Stimulated activated CD4-positive, alpha-beta T cell treated with anti-CD3 and anti-CD28 coated beads, TNF-alpha, amount 100 ng/mL, for 24 hours (primary cell): Measurements from ENCODE around the gene GET3.
A peak's percentile ranks its signal among the peaks of the same experiment; 100 is the strongest.
"Not testable (repeated sequence)": the region's sequence is repeated elsewhere in the genome, so short reads cannot be mapped to it uniquely, and the experiment has no call there.

Experiments used
- DNase-seq, 3 experiments: peaks; one replicate each; pipeline ENCODE4 v3.0.0-alpha.2; 2020; ENCODE audit warnings: low read depth in 3 of 3

Gene GET3

GRCh38 chr19:12715929-12716328 lies 21.4 kb upstream of the GET3 start:
- no peak for DNase-seq

- no peak for DNase-seq
These were observed 17.0 kb upstream of the GET3 start for GRCh38 chr19:12720296-12720695.

DNA sequence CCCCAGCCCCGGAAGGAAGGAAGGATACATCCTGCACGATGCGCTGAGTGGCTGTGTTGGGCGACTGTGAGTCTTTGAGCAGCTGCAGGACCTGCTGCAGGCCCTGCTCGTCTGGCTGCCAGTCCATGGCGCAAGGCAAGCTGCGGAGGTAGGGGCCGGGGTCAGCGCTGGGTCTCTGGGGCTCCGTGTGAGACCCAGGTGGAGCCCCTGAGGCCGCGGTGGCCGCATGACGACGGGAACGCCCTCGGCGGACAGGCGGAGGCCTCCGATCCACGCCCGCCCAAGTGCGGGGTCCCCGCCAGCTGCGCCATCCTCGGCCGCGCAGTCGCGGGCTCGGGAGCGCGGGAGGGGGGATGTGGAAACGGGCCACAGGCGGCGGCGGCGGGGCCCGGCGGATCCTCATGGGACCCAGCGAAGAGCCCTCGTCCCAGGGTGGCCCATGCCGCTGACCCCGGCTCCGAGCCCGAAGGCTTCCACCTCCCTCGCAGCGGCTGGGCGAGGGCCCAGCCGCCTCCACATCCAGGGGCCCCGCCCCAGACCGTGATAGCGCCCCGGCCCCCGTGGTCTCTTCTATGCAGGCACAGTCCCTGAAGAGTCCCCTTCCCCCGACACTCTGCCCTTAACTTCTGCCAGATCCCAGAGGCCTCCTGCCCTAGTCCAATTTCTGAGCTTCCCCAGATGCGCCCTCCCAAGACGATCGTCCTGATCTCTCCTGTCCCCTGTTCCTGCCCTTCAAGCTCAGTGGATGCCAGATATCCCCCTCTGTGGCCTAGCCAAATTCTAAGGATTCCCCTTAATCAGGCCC lies 16.2 kb upstream of the GET3 start:
- DNase-seq: no peak

DNA sequence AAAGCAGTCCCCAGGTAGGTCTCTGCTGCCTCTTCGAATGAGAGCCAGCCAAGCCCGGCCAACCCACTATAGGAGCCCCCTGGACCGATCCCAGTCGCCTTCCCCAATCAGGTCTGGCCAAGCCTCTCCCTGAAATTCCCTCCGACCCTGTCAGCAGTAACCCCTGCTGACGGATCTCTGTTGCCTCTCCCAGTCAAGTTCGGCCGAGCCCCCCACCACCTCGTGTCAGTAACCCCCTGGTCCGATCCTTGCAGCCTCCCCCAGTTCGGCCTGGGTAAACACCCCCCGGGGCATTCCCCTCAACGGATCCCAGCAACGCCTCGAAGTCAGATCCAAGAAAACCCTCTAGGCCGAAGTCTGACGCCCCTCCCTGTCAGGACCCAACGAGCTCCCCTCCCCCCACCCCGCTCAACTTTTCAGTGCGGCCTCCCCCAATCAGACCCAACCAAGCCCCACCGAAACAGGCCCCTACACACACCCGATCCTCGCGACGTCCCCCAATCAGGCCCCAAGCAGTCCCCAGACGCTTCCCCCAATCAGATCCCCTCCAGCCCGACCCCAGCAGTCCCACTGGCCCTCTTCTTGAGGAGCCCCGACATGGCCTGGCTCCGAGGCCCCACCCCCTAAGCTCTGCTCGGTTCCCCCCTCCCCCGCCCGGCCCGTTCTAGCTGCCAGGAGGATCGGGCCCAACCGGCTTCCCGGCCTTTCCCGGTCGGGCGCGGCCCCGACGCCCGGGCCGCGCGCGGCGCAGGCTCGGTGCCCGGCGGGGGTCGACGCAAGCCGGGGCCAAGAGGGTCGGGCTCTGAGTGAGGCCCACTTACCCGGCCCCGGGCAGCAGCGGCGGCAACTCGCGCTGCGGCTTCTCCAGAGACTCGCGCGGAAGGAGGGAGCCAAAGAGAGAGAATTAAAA lies 15.4 kb upstream of the GET3 start:
- peak in 1 of 3 experiments; percentile 42 for DNase-seq

- peak; percentile 87 to 93 (median 90) for DNase-seq
These were observed 14.5 kb upstream of the GET3 start for GRCh38 chr19:12722566-12723380.

DNA sequence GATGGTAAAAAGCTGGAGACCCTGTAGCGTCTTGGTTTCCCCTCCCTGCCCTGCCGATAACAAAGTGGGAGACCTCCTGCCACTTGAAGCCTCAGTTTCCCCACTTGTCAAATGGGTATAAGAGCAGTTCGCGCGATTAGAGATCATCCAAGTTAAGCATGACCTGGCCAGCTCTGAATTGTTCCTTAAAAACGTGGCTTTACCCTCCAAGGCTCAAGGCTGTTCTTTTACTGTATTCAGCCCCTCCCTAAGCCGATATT lies 14.0 kb upstream of the GET3 start:
- DNase-seq: no peak

- peak; percentile 62 to 77 (median 66) for DNase-seq
These were observed 13.5 kb upstream of the GET3 start, which contains the start of gene TNPO2 for GRCh38 chr19:12723641-12724426. Gene TNPO2, minus strand, starts transcription at chr19:12723932. Its CDS starts 2,955 bp downstream, at chr19:12720977.

DNA sequence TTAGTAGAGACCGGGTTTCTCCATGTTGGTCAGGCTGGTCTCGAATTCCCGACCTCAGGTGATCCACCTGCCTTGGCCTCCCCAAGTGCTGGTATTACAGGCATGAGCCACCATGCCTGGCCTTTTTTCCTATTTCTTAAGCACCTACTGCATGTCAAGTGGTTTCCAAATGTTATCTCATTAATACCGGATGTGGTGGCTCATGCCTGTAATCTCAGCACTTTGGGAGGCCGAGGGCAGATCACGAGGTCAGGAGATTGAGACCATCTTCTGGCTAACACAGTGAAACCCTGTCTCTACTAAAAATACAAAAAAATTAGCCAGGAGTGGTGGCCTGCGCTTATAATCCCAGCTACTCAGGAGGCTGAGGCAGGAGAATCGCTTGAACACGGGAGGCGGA lies 11.7 kb upstream of the GET3 start:
- DNase-seq: not testable (repeated sequence)

GRCh38 chr19:12726988-12727316 lies 10.3 kb upstream of the GET3 start:
- DNase-seq: no peak

DNA sequence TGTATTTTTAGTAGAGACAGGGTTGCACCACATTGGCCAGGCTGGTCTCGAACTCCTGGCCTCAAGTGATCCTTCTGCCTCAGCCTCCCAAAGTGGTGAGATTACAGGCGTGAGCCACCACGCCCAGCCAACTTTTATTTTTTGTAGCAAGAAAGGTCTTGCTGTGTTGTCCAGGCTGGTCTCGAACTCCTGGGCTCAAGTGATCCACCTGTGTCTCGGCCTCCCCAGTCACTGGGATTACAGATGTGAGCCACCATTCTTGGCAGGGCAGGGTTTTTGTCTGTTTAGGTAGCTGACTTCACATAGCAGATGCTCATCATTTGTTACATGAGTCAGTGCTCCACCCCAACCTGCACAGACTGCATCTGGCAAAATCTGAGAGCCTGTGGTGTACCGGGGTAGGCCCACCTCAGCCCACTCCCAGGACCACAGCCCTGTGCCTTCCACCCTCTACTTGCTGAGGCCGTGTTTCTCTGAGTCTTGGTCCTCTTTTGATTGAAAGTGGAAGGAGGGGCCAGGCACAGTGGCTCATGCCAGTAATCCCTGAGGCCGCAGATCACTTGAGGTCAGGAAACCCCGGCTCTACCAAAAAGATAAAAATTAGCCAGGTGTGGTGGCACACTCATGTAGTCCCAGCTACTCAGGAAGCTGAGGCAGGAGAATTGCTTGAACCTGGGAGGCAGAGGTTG lies 9.4 kb upstream of the GET3 start:
- no peak for DNase-seq

GRCh38 chr19:12730064-12730463 lies 7.2 kb upstream of the GET3 start:
- DNase-seq: no peak

GRCh38 chr19:12731337-12731736 lies 6.0 kb upstream of the GET3 start:
- no peak for DNase-seq

- DNase-seq: peak in 2 of 3 experiments; percentile 44 to 59
These were observed 3.7 kb upstream of the GET3 start for GRCh38 chr19:12733369-12734214.

DNA sequence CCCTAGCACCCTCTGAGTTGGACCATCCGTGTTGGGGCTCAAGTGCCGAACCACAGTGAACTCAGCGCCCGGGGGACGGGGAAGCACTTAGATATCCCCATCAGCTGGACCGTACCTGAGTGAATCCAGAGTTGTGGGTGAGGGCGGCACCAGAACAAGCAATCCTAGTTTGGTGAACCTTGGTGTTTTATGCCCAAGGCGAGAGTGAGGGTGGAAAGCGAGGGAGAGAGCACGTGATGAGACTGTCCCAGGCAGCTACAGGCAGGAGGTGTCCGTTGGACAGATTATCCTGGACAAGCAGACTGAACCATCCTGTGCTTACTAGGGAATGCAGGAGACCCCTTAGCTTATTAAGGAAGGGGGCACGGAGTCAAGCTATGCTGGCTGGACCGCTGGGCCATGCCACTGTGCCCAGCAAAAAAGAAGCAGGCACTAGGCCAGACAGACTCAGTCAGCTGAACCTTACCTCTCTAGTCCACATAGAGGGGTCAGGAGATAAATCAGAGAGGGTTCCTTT lies 596 bp downstream of the GET3 start:
- no peak for DNase-seq

DNA sequence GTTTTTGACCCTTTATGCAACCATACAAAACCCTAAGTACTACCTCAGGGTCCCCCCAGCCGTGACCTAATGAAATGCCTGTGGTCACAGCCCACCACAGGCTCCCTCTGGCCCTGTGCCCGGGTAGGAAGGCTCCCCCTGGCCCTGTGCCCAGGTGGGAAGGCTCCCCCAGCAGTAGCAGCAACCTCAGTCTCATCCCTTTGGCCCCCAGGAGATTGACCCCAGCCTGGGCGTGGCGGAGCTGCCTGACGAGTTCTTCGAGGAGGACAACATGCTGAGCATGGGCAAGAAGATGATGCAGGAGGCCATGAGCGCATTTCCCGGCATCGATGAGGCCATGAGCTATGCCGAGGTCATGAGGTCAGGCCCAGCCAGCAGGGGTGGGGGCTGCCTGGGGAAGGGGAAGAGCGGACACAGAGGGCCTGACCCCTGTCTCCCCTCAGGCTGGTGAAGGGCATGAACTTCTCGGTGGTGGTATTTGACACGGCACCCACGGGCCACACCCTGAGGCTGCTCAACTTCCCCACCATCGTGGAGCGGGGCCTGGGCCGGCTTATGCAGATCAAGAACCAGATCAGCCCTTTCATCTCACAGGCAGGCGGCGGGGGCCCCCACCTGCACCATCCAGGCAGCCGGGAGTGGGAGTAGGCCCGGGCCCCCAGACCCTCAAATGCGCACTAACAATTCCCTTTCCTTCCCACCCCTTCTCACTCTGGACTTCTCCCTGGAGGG lies 8.0 kb downstream of the GET3 start:
- DNase-seq: no peak

GRCh38 chr19:12748489-12748888 lies 11.2 kb downstream of the GET3 start:
- no peak for DNase-seq

- no peak for DNase-seq
These were observed 12.7 kb downstream of the GET3 start for GRCh38 chr19:12749938-12750521.

- no peak for DNase-seq
These were observed 13.6 kb downstream of the GET3 start for GRCh38 chr19:12750851-12751250.

DNA sequence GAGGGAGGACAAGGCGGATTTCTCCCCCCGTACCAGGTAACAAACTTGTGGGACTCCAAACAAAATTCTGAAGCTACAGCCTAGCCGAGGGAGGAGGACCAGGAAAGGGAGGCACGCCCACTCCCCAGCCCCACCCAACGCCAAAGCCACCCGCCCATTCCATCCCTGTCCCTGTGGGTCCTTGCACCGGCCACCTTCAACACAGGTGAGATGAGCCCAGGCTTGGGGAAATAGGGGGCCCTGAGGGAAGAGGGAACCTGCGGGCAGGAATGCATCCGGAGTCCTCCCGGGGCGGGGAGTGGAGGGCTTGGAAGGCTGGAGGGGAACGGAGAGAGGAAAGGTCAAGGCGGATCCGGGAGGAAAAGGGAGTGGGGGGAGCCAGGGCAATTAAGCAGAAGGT lies 14.3 kb downstream of the GET3 start, which contains the start of gene BEST2:
TSS of gene BEST2 (plus strand) at position 157 of the 400 bp plus-strand sequence. CDS start 802 bp downstream, outside the sequence.
- DNase-seq: no peak
